ENCODE measurements around the gene TOMM7.
"Not testable (repeated sequence)": the region's sequence is repeated elsewhere in the genome, so short reads cannot be mapped to it uniquely, and the experiment has no call there.

Gene TOMM7

DNA sequence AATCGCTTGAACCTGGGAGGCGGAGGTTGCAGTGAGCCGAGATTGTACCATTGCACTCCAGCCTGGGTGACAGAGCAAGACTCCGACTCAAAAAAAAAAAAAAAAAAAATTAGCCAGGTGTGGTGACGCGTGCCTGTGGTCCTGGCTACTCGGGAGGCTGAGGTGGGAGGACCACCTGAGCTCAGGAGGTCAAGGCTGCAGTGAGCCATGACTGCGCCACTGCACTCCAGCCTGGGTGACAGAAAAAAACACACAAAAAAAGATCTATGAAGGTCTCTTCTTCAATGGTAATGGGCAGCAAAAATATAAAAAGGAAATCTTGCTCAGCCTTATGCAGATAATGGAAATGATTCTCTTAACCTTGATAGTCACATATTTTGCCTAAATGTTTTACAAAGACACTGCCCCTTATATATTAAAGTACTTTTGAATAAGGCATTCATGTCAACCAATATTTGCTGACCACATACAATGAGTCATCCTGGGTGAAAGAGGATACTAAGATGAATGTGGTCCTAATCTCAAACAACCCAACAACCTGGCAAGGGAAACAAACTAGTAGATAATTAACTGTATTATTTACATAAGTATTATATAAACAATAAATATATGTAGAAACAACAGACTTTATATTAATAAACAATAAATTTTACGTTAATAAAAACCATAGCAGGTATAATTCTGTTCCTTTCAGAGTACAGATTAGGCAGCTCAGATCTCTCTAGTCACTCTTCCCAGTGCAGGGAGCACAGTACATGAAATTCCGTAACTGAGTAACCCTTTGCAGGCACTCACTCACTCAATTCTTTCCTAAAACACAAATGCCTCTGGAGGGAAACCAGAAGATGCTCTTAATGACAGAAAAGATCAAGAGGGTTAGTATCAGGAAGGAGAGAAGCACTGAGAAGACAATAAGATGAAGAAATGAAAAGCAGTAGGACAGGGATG lies 8.1 kb downstream of the TOMM7 start:
- DNase-seq = no peak

DNA sequence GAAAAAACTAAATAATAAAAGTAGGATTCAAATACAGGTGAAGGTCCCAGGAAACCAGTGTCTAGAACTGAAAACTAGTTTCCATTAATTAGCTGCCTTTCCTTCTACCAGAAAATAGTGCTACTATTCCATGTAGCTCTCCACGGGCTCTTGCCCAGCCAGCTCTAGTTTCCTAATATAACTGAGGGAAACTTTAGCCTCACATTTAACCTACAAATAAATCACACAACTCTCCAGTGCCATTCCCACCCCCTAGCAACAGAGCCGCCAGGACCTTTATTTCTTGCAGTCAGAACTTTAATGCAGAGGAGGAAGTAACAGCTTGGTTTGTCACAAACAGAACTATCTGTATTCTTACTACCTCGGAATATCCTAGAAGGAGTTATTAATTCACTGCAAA lies 10.3 kb downstream of the TOMM7 start:
- DNase-seq = no peak

DNA sequence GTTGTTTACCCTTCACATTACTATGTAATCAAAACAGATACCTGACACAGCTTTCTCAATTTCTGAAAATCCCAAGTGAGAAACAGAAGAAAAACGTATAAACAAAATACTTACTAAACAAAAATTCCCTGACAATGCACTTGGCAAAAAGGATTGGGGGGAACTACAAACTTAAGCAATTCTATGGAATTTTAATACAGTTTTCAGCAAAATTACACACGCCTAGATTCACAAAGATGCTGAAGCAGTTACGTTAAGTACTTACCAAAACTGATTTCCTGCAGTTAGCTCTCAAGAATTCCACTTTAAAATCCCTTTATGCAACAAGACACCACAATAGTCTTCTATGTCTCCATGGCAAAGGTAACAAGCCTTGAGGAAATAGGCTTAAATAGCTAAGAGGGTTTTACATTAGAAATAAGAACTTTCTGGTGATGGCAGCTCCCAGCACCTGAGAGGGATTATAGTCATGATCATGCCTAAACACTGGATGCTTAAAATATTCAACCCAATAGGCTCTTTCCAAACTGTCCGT lies 10.8 kb downstream of the TOMM7 start:
- DNase-seq = no peak

DNA sequence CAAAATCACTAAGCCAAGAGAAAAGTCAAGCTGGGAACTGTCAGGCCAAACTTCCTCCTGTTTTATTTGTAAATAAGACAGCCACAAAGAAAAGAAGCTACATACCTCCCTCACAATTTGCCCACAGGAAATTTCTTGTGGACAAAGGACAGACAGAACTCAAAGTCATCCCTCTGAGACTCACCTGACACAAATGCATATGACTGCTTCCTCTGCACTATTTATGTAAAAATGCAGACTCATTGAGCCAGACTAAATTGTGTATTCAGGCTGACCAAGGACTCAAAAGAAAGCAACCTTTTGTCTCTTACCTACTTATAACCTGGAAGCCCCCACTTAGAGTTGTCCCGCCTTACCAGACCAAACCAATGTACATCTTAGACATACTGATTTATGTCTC lies 11.8 kb downstream of the TOMM7 start:
- no peak for DNase-seq

DNA sequence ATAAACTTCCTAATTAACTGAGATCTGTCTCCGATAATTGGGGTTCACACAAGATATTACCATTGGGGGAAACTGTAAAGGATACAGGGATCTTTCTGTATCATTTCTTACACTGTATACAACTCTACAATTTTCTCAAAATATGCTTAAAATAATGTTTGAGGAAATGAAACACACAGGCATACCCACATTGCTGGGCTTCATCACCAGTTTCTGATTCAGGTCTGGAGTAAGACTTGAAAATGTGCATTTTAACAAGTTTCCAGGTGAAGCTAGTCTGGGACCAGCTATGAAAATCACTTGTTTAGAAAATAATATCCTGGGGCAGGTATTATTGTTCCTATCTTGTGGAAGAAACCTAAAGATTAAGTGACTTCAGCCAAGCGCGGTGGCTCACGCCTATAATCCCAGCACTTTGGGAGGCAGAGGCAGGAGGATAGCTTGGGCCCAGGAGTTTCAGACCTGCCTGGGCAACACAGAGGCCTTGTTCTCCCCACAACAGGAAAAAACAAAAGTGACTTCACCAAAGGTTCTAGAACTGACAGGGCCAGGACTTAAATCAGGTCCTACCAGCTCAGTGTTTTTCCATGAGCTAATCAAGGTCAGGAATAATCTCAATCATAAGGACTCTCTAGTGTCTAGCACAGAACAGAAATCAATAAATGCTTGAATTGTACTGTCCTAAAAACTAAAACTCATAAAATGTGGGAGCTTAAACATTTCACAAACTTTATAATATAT lies 12.6 kb downstream of the TOMM7 start:
- DNase-seq = no peak

DNA sequence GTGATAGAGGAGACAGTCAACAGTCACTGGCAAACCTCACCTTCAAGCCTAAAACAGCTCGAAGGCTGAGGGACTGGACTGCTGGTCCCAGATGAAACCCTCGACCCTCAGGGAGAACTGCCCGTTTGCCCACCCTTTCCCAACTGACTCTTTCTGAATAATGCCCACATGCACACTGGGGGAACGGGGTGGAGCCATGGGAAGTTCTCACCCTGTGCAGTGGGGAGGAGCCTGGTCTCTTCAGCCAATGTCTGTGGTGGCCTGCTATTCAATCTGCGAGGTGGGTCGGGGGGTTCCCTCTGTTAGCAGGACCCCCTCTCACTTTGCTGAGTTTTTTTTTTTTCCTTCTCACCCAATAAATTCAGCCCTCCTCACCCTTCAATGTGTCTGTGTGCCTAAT lies 14.5 kb downstream of the TOMM7 start:
- no peak for DNase-seq

DNA sequence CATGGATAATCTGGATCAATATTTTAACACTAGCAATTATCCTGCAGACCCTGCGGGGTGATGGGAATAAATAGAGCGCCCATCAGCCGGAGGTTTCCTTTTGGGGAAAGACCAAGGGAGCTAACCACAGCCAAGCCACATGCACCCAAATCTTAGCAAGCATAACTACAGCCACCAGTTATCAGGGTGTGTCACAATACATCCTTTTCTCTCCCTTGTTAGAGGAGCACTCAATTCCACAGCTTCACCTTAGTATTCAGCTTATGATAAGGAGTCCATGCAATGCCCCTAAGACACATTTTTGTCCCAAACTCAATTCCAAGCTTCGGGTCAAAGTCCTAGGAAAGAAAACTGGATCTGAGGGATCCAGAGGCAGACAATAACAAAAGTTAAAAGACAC lies 15.9 kb downstream of the TOMM7 start:
- no peak for DNase-seq

DNA sequence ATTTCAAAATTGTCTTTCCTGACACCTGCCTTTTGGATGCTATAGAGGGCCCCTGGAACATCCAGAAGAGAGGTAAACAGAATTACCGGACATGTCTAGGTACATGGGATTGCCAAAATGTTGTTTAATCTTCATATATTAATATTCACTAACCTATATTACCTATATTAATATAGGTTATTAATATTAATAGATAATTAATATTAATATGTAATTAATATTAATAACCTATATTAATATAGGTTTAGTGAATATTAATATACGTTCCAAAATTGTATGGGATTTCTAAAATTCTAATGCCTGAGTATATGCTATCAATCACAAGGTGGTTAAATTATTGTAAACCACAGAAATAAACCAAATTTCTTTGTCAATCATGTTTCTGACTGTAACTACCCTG lies 17.4 kb downstream of the TOMM7 start:
- DNase-seq = no peak

DNA sequence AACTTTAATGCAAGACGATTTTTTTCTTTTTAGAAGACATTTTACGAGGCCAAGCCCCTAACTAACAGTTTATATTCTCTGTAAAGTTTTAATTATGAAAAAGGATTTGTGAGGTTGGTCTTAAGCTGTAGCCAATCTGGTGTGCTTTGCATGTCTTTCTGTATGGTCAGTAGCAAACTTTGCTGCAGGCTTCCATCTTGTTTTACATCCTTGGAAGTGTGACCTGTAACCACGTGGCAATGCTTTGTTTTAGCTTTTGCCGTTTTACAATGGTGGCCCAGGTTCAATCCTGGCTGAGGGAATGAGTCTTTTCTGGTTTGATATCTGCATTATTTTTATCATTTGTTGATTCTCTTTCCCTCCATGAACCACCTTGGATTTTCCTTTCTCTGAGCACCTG lies 19.8 kb downstream of the TOMM7 start:
- DNase-seq = not testable (repeated sequence)

DNA sequence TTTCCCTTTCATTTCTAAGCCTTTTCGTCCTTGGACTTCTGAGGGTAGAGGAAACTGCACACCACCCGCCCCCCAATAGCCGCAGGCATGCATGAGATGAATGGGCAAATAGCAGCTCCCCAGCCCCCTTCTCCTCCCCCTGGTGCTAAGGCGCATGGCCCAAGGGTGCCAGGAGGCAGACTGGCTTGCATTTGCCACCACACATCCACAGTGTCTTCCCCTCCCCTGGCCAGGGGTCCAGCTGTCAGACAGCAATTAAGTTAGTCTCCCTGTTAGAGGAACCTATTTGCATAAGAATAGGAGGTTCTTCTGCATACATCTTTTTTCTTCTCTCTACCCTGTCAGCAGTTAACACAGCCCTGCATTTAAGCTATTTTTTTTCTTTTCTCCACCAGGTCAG lies 20.2 kb downstream of the TOMM7 start:
- DNase-seq = no peak

DNA sequence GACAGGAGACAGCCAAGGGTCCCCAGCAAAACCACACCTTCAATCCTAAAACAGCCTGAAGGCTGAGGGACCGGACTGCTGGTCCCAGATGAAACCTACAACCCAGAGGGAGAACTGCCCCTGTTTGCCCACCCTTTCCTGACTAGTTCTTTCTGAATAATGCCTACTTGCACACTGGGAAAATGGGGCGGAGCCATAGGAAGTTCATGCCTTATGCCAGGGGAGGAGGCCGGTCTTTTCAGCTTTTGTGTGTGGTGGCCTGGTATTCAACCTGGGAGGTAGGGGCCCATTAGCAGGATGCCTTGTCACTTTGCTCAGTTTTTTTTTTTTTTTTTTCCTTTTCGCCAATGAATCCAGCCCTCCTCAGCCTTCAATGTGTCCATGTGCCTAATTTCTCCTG lies 20.7 kb downstream of the TOMM7 start:
- DNase-seq = no peak

DNA sequence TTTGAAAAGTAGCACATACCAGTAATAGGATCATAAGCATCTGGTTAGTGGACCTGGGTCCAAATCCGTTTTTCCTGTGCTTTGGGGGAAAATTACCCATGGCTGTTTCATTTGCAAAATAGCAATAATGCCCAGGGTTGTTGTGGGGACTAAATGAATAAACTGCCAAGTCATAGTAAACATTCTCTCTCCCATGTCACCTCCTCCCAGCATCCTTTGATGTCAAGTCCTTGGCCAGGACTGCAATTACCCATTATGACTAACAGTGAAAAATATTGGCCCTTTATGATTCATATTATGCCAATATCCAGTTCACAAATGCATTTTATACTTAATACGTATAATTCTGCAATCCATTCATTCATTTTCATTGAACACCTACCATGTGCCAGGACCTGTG lies 23.0 kb downstream of the TOMM7 start:
- DNase-seq = no peak

DNA sequence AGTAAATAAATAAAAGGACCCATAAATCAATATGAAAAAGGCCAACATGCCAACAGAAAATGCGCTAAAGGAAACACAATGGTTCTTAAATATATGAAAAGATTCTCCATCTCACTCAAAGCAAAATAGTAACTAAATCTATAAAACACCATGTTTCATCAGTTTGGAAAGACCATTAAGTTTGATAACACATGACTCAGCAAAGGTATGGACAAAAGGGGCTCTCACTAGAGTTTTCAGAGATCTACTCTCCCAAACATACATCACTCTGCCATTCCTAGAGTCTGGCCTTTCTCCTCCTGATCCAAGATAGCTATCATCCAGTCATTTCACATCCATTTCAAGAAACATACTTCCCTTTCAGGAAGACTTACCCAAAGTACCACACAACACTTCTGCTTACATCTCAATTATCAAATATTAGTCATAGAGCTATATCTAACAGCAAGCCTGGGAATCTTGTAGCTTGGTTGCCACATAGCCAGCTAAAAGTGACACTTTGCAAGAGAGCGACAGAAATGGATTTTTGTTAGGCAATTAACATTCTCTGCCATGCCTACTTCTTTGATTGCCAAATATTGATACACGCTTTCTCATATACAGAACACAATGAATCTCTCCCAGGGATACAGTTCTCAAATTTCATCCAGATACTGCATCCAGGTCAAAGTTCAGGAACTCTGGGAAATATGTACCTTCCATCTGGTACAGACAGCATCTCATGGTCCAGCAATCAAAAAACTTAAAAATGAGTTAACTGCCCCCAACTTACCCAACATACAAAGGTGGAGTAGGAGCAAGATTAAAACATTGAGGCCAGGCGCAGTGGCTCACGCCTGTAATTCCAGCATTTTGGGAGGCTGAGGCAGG lies 28.8 kb downstream of the TOMM7 start:
- DNase-seq = no peak

DNA sequence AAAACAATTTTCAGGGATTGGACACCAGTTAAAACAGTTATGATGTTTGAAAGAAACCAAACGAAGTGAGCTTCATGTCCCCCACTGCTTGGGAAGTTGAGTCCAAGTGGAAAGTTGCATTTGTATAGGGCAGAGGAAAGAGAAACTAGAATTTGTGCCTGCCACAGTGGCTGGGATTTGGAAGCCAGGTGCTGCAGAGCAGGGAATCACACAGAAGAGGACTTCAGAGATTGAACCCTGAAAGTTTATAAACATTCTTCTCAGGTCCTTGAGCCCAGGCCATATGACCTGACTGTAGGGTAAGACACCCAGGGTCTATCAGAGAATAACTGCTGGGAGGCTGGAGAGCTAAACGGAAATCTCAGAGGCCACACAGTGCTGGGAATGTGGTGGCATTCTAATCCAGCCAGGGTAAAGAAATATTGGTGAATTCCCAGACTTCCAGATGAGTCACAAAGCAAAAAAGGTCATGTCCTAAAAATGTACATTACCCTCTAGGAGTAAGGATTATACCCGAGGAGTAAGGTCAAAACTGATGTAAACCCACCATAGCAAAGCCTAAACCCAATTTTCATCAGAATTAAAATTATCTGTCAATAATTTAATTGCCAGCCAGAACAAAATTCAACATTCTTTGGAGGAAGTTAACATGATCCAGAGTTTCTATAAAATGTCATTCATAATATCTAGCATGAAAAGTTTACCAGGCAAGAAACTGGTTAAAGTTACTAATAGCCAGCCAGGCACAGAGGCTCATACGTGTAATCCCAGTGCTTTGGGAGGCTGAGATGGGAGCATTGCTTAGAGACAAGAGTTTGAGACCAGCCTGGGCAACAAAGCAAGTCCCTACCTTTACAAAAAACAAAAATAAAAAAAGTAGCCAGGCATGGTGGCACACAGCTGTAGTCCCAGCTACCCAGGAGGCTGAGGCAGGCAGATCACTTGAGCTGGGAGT lies 31.2 kb downstream of the TOMM7 start:
- DNase-seq = no peak

DNA sequence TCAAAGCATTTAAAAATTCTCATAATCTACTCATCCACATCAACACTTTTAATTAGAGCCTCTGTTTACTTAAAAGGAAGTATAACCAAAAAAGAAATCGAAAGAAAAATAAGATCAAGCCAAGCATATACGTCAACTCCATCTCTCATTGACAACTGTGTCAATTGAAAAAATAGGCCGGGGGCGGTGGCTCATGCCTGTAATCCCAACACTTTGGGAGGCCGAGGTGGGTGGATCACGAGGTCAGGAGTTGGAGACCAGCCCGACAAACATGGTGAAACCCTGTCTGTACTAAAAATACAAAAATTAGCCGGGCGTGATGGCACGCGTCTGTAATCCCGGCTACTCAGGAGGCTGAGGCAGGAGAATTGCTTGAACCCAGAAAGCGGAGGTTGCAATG lies 32.0 kb downstream of the TOMM7 start:
- DNase-seq = not testable (repeated sequence)

DNA sequence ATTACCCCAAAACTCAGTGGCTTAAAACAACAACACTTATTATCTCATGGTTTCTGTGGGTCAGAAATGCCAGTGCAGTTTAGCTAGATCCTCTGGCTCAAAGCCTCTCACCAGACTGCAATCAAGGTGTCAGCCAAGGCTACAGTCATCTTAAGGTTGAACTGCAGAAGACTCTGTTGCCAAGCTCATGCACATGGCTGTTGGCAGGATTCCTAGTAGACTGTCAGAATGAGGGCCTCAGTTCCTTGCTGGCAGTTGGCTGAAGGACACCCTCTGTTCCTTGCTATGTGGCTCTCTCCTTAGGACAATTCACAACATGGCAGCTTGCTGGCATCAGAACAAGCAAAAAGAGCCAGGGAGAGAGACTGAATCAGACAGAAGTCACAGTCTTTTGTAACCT lies 34.7 kb downstream of the TOMM7 start:
- DNase-seq = no peak

DNA sequence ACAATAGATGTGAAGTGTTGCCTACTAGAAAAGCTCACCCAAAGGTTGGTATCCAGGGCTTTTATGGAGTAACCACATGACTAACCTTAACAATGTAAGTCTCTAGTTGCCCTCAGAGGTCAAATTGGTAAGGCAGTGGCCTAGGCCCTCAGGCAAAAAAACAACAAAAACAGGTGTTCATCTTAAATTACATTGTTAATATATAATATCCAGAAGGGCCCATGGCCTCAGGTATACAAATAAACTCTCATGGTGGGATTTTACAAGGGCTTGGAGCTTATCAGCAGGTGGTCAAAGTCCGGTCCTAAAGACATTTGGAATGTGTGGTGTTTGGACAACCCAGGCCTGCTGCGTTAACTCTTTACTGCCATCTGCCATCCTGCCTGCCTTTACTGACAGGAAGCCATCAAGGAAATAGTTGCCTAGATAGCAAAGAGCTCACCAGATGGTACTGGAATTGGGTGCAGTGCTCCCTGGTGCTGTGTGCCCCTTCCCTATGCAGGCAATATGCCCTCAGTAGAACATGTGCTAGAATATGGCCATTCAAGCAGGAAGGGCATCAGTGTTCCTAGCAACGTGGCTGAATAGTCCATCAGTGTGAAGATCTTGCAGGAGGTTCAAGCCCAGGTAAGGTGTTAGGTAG lies 36.2 kb downstream of the TOMM7 start:
- DNase-seq = no peak

DNA sequence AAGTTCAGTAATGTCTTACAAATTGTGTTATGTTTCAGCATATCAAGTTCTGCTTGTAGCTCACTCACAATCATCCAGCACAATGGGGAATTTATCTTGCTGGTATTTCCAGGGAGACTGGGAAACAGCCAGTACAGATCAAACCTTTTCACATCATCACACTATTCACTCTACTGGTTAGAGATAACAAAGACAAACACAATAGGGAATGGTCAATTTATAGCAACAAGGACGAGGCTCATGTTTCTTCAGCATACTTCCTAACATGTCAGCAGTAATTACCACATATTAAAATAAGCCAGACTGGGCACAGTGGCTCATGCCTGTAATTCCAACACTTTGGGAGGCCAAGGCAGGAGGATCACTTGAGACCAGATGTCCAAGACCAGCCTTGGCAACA lies 38.3 kb downstream of the TOMM7 start:
- no peak for DNase-seq

DNA sequence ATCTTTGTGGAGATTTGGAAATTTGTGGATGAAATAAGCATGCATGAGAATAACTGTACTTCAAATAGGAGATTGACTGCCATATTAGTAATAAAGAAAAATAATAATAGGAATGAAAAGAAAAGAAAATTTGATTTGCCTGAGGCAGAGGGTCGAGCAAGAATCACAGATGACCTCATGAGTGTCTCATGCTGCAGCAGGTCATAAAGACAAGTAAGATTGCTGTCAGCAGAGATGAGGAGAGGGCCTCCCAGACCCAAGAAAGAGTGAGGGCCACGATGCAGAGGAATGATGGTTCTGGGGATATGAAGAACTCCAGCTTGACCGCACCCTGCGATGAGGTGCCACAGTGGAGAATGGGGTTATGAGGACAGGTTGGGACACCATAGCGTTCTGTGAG lies 39.2 kb downstream of the TOMM7 start:
- DNase-seq = no peak

DNA sequence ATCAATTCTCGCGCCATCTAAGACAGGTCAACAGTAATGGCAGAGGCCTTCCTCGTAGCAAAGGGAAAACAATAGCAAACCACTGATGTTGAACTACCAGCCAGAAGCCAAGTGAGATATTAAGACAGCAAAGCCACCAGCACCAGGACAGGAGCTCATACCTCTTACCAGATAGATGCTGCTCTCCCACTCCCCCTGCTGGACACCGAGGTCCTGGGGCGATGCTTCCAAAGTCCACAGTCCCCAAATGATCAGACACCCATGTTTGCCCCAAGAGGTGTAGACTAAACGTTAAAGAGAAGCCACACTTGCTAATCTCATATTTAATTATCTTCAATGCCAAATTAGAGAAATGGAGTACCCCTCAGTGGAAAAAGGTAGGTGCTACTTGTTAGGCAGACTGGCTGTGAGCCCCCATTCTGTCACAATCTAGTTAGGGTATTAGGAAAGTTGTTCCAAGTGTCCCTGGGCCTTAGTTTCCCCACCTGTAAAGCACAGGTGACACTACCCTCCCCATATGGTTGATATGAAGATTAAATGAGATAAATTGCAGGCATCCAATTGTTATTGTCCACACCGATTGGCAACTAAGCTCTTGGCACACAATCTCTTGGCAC lies 39.9 kb downstream of the TOMM7 start:
- DNase-seq = peak; percentile 46

DNA sequence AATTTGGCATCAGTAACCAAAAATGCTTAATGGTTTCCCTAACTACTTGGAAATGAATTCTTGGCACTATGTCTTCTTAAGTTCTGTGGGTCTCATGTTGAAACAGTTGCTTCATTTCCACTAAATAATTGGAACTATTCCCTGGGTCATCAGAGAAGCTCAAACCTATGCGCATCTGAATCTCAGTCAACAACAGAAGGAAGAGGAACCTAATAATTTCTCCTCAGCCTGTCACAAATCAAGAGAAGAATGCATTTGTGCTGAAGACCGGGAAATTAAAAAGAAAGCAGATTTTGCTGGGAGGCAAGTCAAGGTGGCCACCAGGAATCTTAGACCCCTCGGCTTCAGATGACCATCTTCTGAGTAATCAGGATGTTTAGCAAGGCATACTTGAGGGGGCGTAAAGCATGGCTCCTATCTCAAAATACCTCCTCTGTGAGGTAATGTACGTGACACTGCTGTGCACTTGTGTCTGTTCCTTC lies 41.4 kb downstream of the TOMM7 start:
- DNase-seq = no peak
